GM23248 (cell line): ENCODE results near the gene MAP1A.

Experiments used
- EZH2 ChIP-seq: fragments of 200-600 bp; sonication (generic); IDR thresholded peaks from 2 replicates; pipeline ENCODE4 v1.6.1; 2018; ENCODE audit warnings: antibody characterized with exemption, mild to moderate bottlenecking; ENCODE audit not compliant: insufficient read depth, poor library complexity, severe bottlenecking
- EZH2phosphoT487 ChIP-seq: fragments of 200-600 bp; sonication (generic); IDR thresholded peaks from 2 replicates; pipeline ENCODE4 v1.6.1; 2018; ENCODE audit warnings: antibody characterized with exemption, moderate library complexity, mild to moderate bottlenecking, low read depth; ENCODE audit not compliant: insufficient read depth

- no peak for TF ChIP-seq EZH2phosphoT487
- TF ChIP-seq EZH2: no peak
Observed at GRCh38 chr15:43520138-43520537, 2.7 kb downstream of the MAP1A start.
